ENCODE data around the gene DOCK1.
"Not testable (repeated sequence)": the region's sequence is repeated elsewhere in the genome, so short reads cannot be mapped to it uniquely, and the experiment has no call there.

The DOCK1 gene

GRCh38 chr10:126880926-126881325 is 24.3 kb upstream of the DOCK1 start:
- Histone ChIP-seq H2AFZ (ENCODE audit: low read length) (no peak overlapping the region), H4K20me1 (ENCODE audit: insufficient read depth, low read length, poor library complexity, severe bottlenecking) (no peaks in the 10 kb centered on the region), H3K4me1 (ENCODE audit: insufficient read depth, low read length, poor library complexity, severe bottlenecking) (no peaks in the 10 kb centered on the region), H3K9me2 (replicated peaks; ENCODE audit: low read depth, low read length) (no peaks in the 10 kb centered on the region), H3K36me3 (ENCODE audit: insufficient read depth, low read length) (no peaks in the 10 kb centered on the region), H3K4me2 (ENCODE audit: low read depth, low read length, poor library complexity, severe bottlenecking) (no peak overlapping the region), H3K27me3 (ENCODE audit: insufficient read depth, low read length, poor library complexity, severe bottlenecking) (no peaks in the 10 kb centered on the region), H3K9me3 (ENCODE audit: insufficient read depth, low read depth, low read length) (peaks cover 6% of the 10 kb centered on the region; the same call in 1 of the 2 replicates), H3K4me3 (ENCODE audit: low read length, poor library complexity, severe bottlenecking) (no peak overlapping the region), H3K9ac (ENCODE audit: low read depth, low read length, poor library complexity, severe bottlenecking) (no peak overlapping the region), H3F3A (ENCODE audit: low read depth) (no peaks in the 10 kb centered on the region), H3K79me2 (ENCODE audit: insufficient read depth, low read length) (no peaks in the 10 kb centered on the region)
- no peak for TF ChIP-seq EZH2phosphoT487 (IDR thresholded peaks at IDR 0.05; ENCODE audit: borderline replicate concordance)
- no peak for TF ChIP-seq CTCF (conservative IDR thresholded peaks at IDR 0.05; ENCODE audit: low read length)

GRCh38 chr10:126882055-126882454 is 23.2 kb upstream of the DOCK1 start:
- H3K79me2 ChIP-seq (ENCODE audit: insufficient read depth, low read length); H3K4me1 ChIP-seq (ENCODE audit: insufficient read depth, low read length, poor library complexity, severe bottlenecking); H3K27me3 ChIP-seq (ENCODE audit: insufficient read depth, low read length, poor library complexity, severe bottlenecking); H3F3A ChIP-seq (ENCODE audit: low read depth); H3K36me3 ChIP-seq (ENCODE audit: insufficient read depth, low read length); H3K4me3 ChIP-seq (ENCODE audit: low read length, poor library complexity, severe bottlenecking); H3K4me2 ChIP-seq (ENCODE audit: low read depth, low read length, poor library complexity, severe bottlenecking); H3K9ac ChIP-seq (ENCODE audit: low read depth, low read length, poor library complexity, severe bottlenecking); H2AFZ ChIP-seq (ENCODE audit: low read length); H3K9me2 ChIP-seq (replicated peaks; ENCODE audit: low read depth, low read length); H4K20me1 ChIP-seq (ENCODE audit: insufficient read depth, low read length, poor library complexity, severe bottlenecking); H3K9me3 ChIP-seq (ENCODE audit: insufficient read depth, low read depth, low read length): not testable (repeated sequence)

- H2AFZ ChIP-seq (ENCODE audit: low read length); H3K27me3 ChIP-seq (ENCODE audit: insufficient read depth, low read length, poor library complexity, severe bottlenecking); H3K79me2 ChIP-seq (ENCODE audit: insufficient read depth, low read length); H3K9me2 ChIP-seq (replicated peaks; ENCODE audit: low read depth, low read length); H3K9me3 ChIP-seq (ENCODE audit: insufficient read depth, low read depth, low read length); H3K9ac ChIP-seq (ENCODE audit: low read depth, low read length, poor library complexity, severe bottlenecking); H3F3A ChIP-seq (ENCODE audit: low read depth); H4K20me1 ChIP-seq (ENCODE audit: insufficient read depth, low read length, poor library complexity, severe bottlenecking); H3K4me2 ChIP-seq (ENCODE audit: low read depth, low read length, poor library complexity, severe bottlenecking); H3K4me1 ChIP-seq (ENCODE audit: insufficient read depth, low read length, poor library complexity, severe bottlenecking); H3K36me3 ChIP-seq (ENCODE audit: insufficient read depth, low read length); H3K4me3 ChIP-seq (ENCODE audit: low read length, poor library complexity, severe bottlenecking): not testable (repeated sequence)
These were observed 16.8 kb upstream of the DOCK1 start for GRCh38 chr10:126888436-126888835.

- Histone ChIP-seq H3K9me3 (ENCODE audit: insufficient read depth, low read depth, low read length) (no peaks in the 10 kb centered on the region), H3K36me3 (ENCODE audit: insufficient read depth, low read length) (no peaks in the 10 kb centered on the region)
These were observed 15.8 kb upstream of the DOCK1 start for GRCh38 chr10:126889421-126889820.

GRCh38 chr10:126890797-126891196 is 14.4 kb upstream of the DOCK1 start:
- H3K4me3 ChIP-seq (ENCODE audit: low read length, poor library complexity, severe bottlenecking); H3K36me3 ChIP-seq (ENCODE audit: insufficient read depth, low read length); H2AFZ ChIP-seq (ENCODE audit: low read length); H3F3A ChIP-seq (ENCODE audit: low read depth); H3K4me2 ChIP-seq (ENCODE audit: low read depth, low read length, poor library complexity, severe bottlenecking); H3K9me3 ChIP-seq (ENCODE audit: insufficient read depth, low read depth, low read length); H4K20me1 ChIP-seq (ENCODE audit: insufficient read depth, low read length, poor library complexity, severe bottlenecking); H3K9ac ChIP-seq (ENCODE audit: low read depth, low read length, poor library complexity, severe bottlenecking); H3K79me2 ChIP-seq (ENCODE audit: insufficient read depth, low read length); H3K9me2 ChIP-seq (replicated peaks; ENCODE audit: low read depth, low read length); H3K27me3 ChIP-seq (ENCODE audit: insufficient read depth, low read length, poor library complexity, severe bottlenecking); H3K4me1 ChIP-seq (ENCODE audit: insufficient read depth, low read length, poor library complexity, severe bottlenecking): not testable (repeated sequence)

More at GRCh38 chr10:126889421-126889820, 15.8 kb upstream of the DOCK1 start:
- Histone ChIP-seq H3K9me2 (replicated peaks; ENCODE audit: low read depth, low read length) (no peaks in the 10 kb centered on the region), H3K4me1 (ENCODE audit: insufficient read depth, low read length, poor library complexity, severe bottlenecking) (no peaks in the 10 kb centered on the region), H4K20me1 (ENCODE audit: insufficient read depth, low read length, poor library complexity, severe bottlenecking) (no peaks in the 10 kb centered on the region), H3K79me2 (ENCODE audit: insufficient read depth, low read length) (no peaks in the 10 kb centered on the region), H3F3A (ENCODE audit: low read depth) (no peaks in the 10 kb centered on the region), H3K4me2 (ENCODE audit: low read depth, low read length, poor library complexity, severe bottlenecking) (no peak overlapping the region), H2AFZ (ENCODE audit: low read length) (no peak overlapping the region), H3K27me3 (ENCODE audit: insufficient read depth, low read length, poor library complexity, severe bottlenecking) (no peaks in the 10 kb centered on the region), H3K9ac (ENCODE audit: low read depth, low read length, poor library complexity, severe bottlenecking) (no peak overlapping the region), H3K4me3 (ENCODE audit: low read length, poor library complexity, severe bottlenecking) (no peak overlapping the region)
- TF ChIP-seq CTCF (conservative IDR thresholded peaks at IDR 0.05; ENCODE audit: low read length) (no peak), EZH2phosphoT487 (IDR thresholded peaks at IDR 0.05; ENCODE audit: borderline replicate concordance) (no peak)
